Right kidney (tissue), 1 donor: ENCODE results near the gene P3H4.

Source experiments
- DNase-seq: peaks from one replicate; pipeline ENCODE4 v3.0.0-alpha.2; 2016

Gene P3H4

GRCh38 chr17:41771389-41772206 is 40.2 kb downstream of the P3H4 start:
- no peak for DNase-seq

DNA sequence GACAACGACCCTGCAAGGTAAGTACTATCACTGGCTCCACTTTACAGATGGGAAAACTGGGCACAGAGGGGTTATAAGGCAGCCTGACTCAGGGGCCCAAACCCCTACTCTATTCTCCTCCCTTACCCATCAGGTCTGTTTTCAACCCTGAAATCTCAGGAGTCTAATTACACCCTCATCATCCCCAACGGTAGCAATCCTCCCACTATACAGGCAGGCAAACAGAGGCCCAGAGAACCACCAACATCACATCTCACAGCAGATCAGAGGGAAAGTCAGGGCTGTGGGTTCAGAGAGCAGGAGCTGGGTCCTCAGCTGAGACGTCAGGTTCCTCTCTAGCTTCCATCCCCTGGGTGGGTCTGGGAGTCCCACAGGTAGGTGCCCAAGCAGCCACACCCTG is 41.8 kb downstream of the P3H4 start:
- no peak for DNase-seq

DNA sequence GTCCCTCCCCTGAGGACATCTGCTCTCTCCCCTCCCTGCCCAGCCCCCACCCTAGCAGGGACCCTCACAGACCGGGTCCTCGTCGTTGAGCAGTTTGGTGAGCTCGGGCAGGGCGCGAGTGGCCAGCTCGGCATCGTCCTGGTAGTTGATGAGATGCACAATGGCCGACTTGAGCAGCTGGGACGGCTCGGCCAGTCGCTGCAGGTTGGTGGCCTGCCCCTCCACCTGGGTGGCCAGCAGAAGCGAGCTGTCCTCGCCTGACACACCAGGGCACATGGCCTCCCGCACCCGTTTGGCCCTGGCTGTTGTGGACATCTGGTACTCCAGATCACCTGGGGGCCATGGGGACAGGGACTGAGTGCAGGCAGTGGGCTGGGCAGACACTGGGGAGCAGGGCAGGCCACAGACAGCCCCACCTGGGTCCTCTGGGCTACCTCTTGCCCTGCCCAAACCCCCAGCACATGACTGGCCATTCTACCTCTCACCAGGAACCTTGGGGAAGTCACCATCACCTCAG is 42.3 kb downstream of the P3H4 start:
- DNase-seq = no peak

- no peak for DNase-seq
Observed at GRCh38 chr17:41768682-41769288, 43.0 kb downstream of the P3H4 start.

DNA sequence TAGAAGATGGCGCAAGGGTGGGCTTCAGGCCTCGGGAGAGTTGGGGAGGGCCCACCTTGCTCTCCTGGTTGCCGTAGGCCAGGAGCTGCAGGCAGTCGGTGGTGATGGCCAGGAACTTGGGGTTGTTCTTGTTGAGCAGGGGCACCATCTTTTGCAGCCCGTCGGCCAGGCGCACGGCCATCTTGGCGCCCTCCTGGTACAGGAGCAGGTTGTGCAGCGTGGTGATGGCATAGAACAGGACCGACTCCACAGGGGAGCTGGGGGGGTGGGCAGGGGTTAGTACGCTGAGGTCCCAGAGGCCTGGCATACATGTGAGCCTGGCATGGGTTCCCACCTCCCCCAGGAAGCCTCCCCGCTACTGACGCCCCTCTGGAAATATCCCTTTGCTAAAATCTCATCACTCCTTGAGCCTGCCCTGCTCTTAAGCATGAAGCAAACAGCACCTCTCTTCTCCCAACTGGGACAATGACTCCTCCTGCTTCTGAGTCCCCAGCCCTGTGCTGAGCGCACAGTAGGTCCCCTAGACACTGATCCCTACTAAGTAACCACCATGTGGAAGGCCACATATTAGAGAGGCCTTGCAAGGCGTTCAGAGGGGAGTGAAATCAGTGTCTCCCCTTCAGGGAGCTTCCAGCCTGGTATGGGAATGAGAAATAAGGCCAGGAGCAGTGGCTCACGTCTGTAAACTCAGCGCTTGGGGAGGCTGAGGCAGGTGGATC is 44.3 kb downstream of the P3H4 start:
- no peak for DNase-seq

- DNase-seq = no peak
Observed at GRCh38 chr17:41766135-41766534, 45.6 kb downstream of the P3H4 start.

- DNase-seq = no peak
Observed at GRCh38 chr17:41763327-41763726, 48.4 kb downstream of the P3H4 start.

- no peak for DNase-seq
Observed at GRCh38 chr17:41762841-41763240, 48.9 kb downstream of the P3H4 start.

- DNase-seq = no peak
Observed at GRCh38 chr17:41762391-41762790, 49.4 kb downstream of the P3H4 start.

GRCh38 chr17:41760878-41761277 is 50.9 kb downstream of the P3H4 start:
- no peak for DNase-seq

DNA sequence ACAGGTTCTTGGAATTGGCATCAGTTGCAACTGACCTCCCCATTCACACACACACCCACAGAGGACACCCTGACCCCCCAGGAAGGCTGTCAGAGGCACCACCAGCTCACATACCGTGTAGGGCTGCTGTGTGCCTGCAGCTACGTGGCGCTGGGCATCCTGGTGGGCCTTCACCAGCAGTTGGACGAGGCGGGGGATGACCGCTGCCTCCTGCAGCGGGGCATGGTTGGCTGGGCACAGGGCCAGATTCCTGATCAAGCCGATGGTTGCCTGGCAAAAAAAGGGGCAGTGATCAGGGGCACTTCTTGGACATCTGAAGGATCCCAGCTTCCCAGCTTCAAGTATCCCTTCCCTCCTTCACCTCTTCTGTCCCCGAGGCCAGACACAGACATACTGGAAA is 53.1 kb downstream of the P3H4 start:
- DNase-seq = no peak

DNA sequence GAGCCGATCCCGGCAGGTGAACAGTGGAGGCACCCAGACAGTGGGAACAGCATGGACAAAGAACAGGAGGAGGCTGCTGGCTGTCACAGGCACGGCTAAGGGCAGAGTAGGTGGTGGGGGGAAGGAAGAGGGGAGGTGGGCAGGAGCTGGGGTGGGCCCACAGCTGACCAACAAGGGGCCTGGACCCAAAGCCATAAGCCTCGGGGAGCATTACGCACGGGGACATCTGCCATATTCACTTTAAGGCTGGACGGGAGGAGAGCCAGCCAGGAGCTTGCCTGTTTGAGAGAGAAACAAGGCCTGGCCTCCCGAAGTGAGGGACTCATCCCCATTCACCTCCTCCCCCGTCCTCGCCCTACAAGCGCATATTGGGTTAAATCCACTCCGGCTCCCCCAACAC is 57.7 kb downstream of the P3H4 start:
- DNase-seq = no peak
